Natural killer cell (primary cell): Measurements from ENCODE around the gene TRIM47. TPM values are rescaled to one million over a fixed set of nuclear protein-coding genes. Genes with fewer than 3 reads are reported as not detected.

Experiments used
- ATAC-seq, 3 donors: fragments of 150-1000 bp in 2 of 3; fragments of 200-7000 bp in 1 of 3; cut with Tn5 transposase; 1 replicate in 1 of 3; 2 replicates in 2 of 3; pipeline ENCODE4 v1.10.0; 2021; ENCODE audit warnings: mild to moderate bottlenecking in 2 of 3, moderate library complexity in 2 of 3
- DNase-seq, 2 donors: peaks; one replicate each; pipeline versions ENCODE4 v3.0.0 to v3.0.0-alpha.2; 2013 to 2021; ENCODE audit warnings: mixed read lengths in 1 of 2
- H3K27ac ChIP-seq: one replicate; pipeline ENCODE4 v1.5.1; 2013; ENCODE audit warnings: mild to moderate bottlenecking, low read length
- H3K27me3 ChIP-seq: one replicate; pipeline ENCODE4 v1.6.1; 2013; ENCODE audit warnings: low read length; ENCODE audit not compliant: control insufficient read depth, insufficient read depth
- H3K36me3 ChIP-seq: one replicate; pipeline ENCODE4 v1.6.1; 2013; ENCODE audit warnings: low read length; ENCODE audit not compliant: control insufficient read depth, insufficient read depth
- H3K4me1 ChIP-seq: one replicate; pipeline ENCODE4 v1.6.1; 2013; ENCODE audit warnings: low read length; ENCODE audit not compliant: control insufficient read depth, insufficient read depth
- H3K4me3 ChIP-seq: one replicate; pipeline ENCODE4 v1.5.1; 2013; ENCODE audit warnings: low read length
- H3K9me3 ChIP-seq: one replicate; pipeline ENCODE4 v1.6.1; 2013; ENCODE audit warnings: low read length; ENCODE audit not compliant: control insufficient read depth, insufficient read depth
- H3K27ac Mint-ChIP-seq, 2 donors: one replicate each; pipeline ENCODE4 v1.8.0; 2022; ENCODE audit warnings: mild to moderate bottlenecking in 2 of 2, mixed read lengths in 2 of 2, moderate library complexity in 1 of 2
- H3K27me3 Mint-ChIP-seq, 2 donors: one replicate each; pipeline ENCODE4 v1.8.0; 2022; ENCODE audit warnings: low read depth in 2 of 2, mixed read lengths in 2 of 2
- H3K36me3 Mint-ChIP-seq: one replicate; pipeline ENCODE4 v1.8.0; 2022; ENCODE audit warnings: mixed read lengths
- H3K4me1 Mint-ChIP-seq, 2 donors: one replicate each; pipeline ENCODE4 v1.8.0; 2022; ENCODE audit warnings: mixed read lengths in 2 of 2
- H3K4me3 Mint-ChIP-seq: one replicate; pipeline ENCODE4 v1.8.0; 2022; ENCODE audit warnings: mild to moderate bottlenecking, moderate library complexity, mixed read lengths
- H3K9me3 Mint-ChIP-seq, 2 donors: one replicate each; pipeline ENCODE4 v1.8.0; 2022; ENCODE audit warnings: mixed read lengths in 2 of 2
- CTCF ChIP-seq: fragments of 200-600 bp; IDR thresholded peaks from one replicate; pipeline ENCODE4 v1.8.0; 2022; ENCODE audit warnings: antibody characterized with exemption
- WGBS: methylation state at CpG from one replicate; pipeline ENCODE4 v1.1.7; 2013; ENCODE audit warnings: missing lambda C conversion rate; ENCODE audit not compliant: insufficient coverage; 5-methylcytosine and 5-hydroxymethylcytosine counted together
- intact Hi-C: fragments of 100-400 bp; cut with micrococcal nuclease; formaldehyde crosslinking; loops from one replicate; pipeline ENCODE4 v1.14.2; 2022
- total RNA-seq, 4 donors: library from RNA; stranded (reverse); fragments of 120-200 nt in 1 of 4; gene quantifications; one replicate each; pipeline versions ENCODE4 v1.2.3 to v1.2.4, GENCODE V29; 2013 to 2022

Gene TRIM47
- total RNA-seq, 3 donors from 2014 or later (not counting 1 experiment from before 2014, with no cell fraction given): 1.2 to 2.5 (median 2.0) TPM

- intact Hi-C loops: no loop called here
- WGBS: 88% methylated on average over 2 of the region's 2 CpGs
These were observed 53.7 kb downstream of the TRIM47 start for GRCh38 chr17:75824666-75825065.

More at GRCh38 chr17:75824666-75825065, 53.7 kb downstream of the TRIM47 start:
- ATAC-seq: no peak
- Mint-ChIP-seq H3K36me3 (no peaks in the 10 kb centered on the region), H3K27ac (peak overlapping the region in 1 of 2 donors; percentile 49), H3K9me3 (no peaks in the 10 kb centered on the region), H3K4me3 (no peak overlapping the region), H3K27me3 (no peaks in the 10 kb centered on the region), H3K4me1 (peaks cover 6 to 23% of the 10 kb centered on the region in 2 donors)
- Histone ChIP-seq H3K4me1 (peaks cover 38% of the 10 kb centered on the region), H3K9me3 (no peaks in the 10 kb centered on the region), H3K27ac (no peak overlapping the region), H3K4me3 (no peak overlapping the region), H3K36me3 (peaks cover 49% of the 10 kb centered on the region), H3K27me3 (no peaks in the 10 kb centered on the region)
- TF ChIP-seq CTCF: no peak
- no peak for DNase-seq

Other genes starting within 250 kb of the TRIM47 start
- 1 to 10 TPM in 2 of 3 donors, under 1 TPM in 1; 0.95 to 2.0 (median 1.5) TPM for gene SMIM5, start 245.1 kb downstream of the TRIM47 start, total RNA-seq
- gene RECQL5, start 211.4 kb downstream of the TRIM47 start, total RNA-seq: 10 to 100 TPM; 33.4 to 39.1 (median 34.3) TPM
- 100 to 1,000 TPM; 234 to 246 (median 240) TPM for gene SAP30BP, start 211.2 kb downstream of the TRIM47 start, total RNA-seq
- 1 to 10 TPM in 1 of 3 donors, under 1 TPM in 2; 0.38 to 1.0 (median 0.68) TPM for gene ITGB4, start 157.1 kb downstream of the TRIM47 start, total RNA-seq
- 10 to 100 TPM; 11.9 to 15.9 (median 12.6) TPM for gene GALK1, start 113.4 kb downstream of the TRIM47 start, total RNA-seq
- 10 to 100 TPM; 44.2 to 51.3 (median 44.5) TPM for gene UNK, start 93.8 kb downstream of the TRIM47 start, total RNA-seq
- 100 to 1,000 TPM; 269 to 279 (median 277) TPM for gene UNC13D, start 34.2 kb downstream of the TRIM47 start, total RNA-seq
- 100 to 1,000 TPM in 1 of 3 donors, 10 to 100 TPM in 2; 81.1 to 106 (median 95.2) TPM for gene WBP2, start 23.2 kb downstream of the TRIM47 start, total RNA-seq
- gene TRIM65, start 18.4 kb upstream of the TRIM47 start, total RNA-seq: 10 to 100 TPM; 19.2 to 26.9 (median 22.5) TPM
- 100 to 1,000 TPM in 1 of 3 donors, 10 to 100 TPM in 2; 68.6 to 110 (median 96.7) TPM for gene MRPL38, start 26.3 kb upstream of the TRIM47 start, total RNA-seq
- gene FBF1, start 62.5 kb upstream of the TRIM47 start, total RNA-seq: 10 to 100 TPM; 24.9 to 34.0 (median 33.0) TPM
- 10 to 100 TPM; 22.8 to 48.2 (median 28.2) TPM for gene ACOX1, start 100.6 kb upstream of the TRIM47 start, total RNA-seq
- gene TEN1, start 100.7 kb upstream of the TRIM47 start, total RNA-seq: 10 to 100 TPM; 23.0 to 30.7 (median 24.3) TPM
- gene CDK3, start 122.3 kb upstream of the TRIM47 start, total RNA-seq: 10 to 100 TPM in 2 of 3 donors, 1 to 10 TPM in 1; 5.5 to 13.6 (median 13.5) TPM
- 1 to 10 TPM in 1 of 3 donors, under 1 TPM in 1, not detected in 1; 0.94 to 1.2 TPM for gene EVPL, start 148.7 kb upstream of the TRIM47 start, total RNA-seq
- gene SRP68, start 193.9 kb upstream of the TRIM47 start, total RNA-seq: 10 to 100 TPM; 57.8 to 74.4 (median 70.7) TPM
- gene GALR2, start 196.2 kb upstream of the TRIM47 start, total RNA-seq: under 1 TPM in 2 of 3 donors, not detected in 1; 0.27 to 0.53 TPM
- gene ZACN, start 200.6 kb upstream of the TRIM47 start, total RNA-seq: under 1 TPM; 0.28 to 0.80 (median 0.50) TPM
- 100 to 1,000 TPM; 130 to 149 (median 142) TPM for gene EXOC7, start 225.2 kb upstream of the TRIM47 start, total RNA-seq